HG02981 (cell line): ENCODE measurements around the gene TRAPPC5.

Source experiments
- ATAC-seq: cut with Tn5 transposase; IDR thresholded peaks from one replicate; pipeline ENCODE4 v1.9.1; 2021; ENCODE audit warnings: mild to moderate bottlenecking, moderate library complexity; ENCODE audit not compliant: unreplicated experiment

Gene TRAPPC5

GRCh38 chr19:7674010-7675005 is 6.3 kb upstream of the TRAPPC5 start:
- no peak for ATAC-seq

GRCh38 chr19:7676376-7676775 is 4.3 kb upstream of the TRAPPC5 start:
- no peak for ATAC-seq

GRCh38 chr19:7676854-7677253 is 3.8 kb upstream of the TRAPPC5 start, which contains the start of gene MCEMP1:
TSS of gene MCEMP1 (plus strand) at chr19:7677090. CDS start at chr19:7677121, 31 bp downstream.
- ATAC-seq: no peak

GRCh38 chr19:7677669-7678311 is 2.8 kb upstream of the TRAPPC5 start:
- ATAC-seq: no peak

GRCh38 chr19:7678971-7679751 is 1.5 kb upstream of the TRAPPC5 start:
- no peak for ATAC-seq

- no peak for ATAC-seq
Measured at GRCh38 chr19:7679771-7680605, 645 bp upstream of the TRAPPC5 start.

GRCh38 chr19:7681340-7682174 is 924 bp downstream of the TRAPPC5 start:
- no peak for ATAC-seq

GRCh38 chr19:7682175-7682855 is 1.7 kb downstream of the TRAPPC5 start:
- no peak for ATAC-seq

- no peak for ATAC-seq
Measured at GRCh38 chr19:7685546-7686445, 5.2 kb downstream of the TRAPPC5 start.

- no peak for ATAC-seq
Measured at GRCh38 chr19:7687177-7687576, 6.5 kb downstream of the TRAPPC5 start.

- ATAC-seq: no peak
Measured at GRCh38 chr19:7689165-7689564, 8.5 kb downstream of the TRAPPC5 start.

GRCh38 chr19:7690779-7691258 is 10.2 kb downstream of the TRAPPC5 start:
- ATAC-seq: no peak

- no peak for ATAC-seq
Measured at GRCh38 chr19:7691497-7691896, 10.9 kb downstream of the TRAPPC5 start.

GRCh38 chr19:7692417-7693088 is 11.9 kb downstream of the TRAPPC5 start:
- no peak for ATAC-seq

GRCh38 chr19:7694499-7694898 is 13.9 kb downstream of the TRAPPC5 start:
- no peak for ATAC-seq

GRCh38 chr19:7697721-7698287 is 17.2 kb downstream of the TRAPPC5 start:
- ATAC-seq: no peak

- no peak for ATAC-seq
Measured at GRCh38 chr19:7698583-7698982, 17.9 kb downstream of the TRAPPC5 start.
